Measurements from ENCODE around the gene CFAP68. TPM values are rescaled to one million over a fixed set of nuclear protein-coding genes. Genes with fewer than 3 reads are reported as not detected.

The CFAP68 gene
- total RNA-seq, 4 donors from 2014 or later, result 8.2 to 20.9 (median 9.8) TPM

DNA sequence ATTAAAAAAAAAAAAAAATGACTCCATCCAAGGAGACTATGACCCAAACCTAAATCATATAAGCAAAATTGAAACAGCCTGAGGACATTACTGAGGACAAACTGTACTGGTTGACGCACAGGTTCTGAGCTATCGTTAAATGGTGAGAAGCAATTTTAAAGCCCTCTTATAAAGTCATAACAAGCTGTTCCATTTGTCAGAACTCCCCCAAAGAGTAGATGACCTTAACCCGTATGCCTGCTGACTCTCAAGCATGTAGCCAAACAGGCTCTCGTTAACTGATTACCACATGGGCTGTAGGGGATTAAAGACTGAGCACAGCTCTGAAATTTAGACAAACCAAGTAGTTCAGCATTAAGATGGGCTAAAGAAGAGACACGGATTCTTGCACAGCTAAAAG, 30.0 kb downstream of the CFAP68 start:
- no peaks in the 10 kb centered on the region for H3K9me3 ChIP-seq
- DNase-seq, result no peak
- H3K27ac ChIP-seq, result peak overlapping the region; percentile 91 to 97 (median 97)
- peaks cover 0 to 24% of the 10 kb centered on the region in 2 donors for H3K36me3 ChIP-seq
- in situ Hi-C loops (cut with MboI; ENCODE audit: low sequenced_read_pairs in 4 of 4) (no loop called here), intact Hi-C loops (cut with DNase I; ENCODE audit: low total_unique reads) (no loop called here)
- ATAC-seq, result no peak
- H3K4me1 ChIP-seq, result peaks cover 18 to 41% of the 10 kb centered on the region in 2 donors
- H3K4me3 ChIP-seq, result peak overlapping the region; percentile 70 to 79 (median 74)
- no peaks in the 10 kb centered on the region for H3K27me3 ChIP-seq
- TF ChIP-seq, protein P1, sequence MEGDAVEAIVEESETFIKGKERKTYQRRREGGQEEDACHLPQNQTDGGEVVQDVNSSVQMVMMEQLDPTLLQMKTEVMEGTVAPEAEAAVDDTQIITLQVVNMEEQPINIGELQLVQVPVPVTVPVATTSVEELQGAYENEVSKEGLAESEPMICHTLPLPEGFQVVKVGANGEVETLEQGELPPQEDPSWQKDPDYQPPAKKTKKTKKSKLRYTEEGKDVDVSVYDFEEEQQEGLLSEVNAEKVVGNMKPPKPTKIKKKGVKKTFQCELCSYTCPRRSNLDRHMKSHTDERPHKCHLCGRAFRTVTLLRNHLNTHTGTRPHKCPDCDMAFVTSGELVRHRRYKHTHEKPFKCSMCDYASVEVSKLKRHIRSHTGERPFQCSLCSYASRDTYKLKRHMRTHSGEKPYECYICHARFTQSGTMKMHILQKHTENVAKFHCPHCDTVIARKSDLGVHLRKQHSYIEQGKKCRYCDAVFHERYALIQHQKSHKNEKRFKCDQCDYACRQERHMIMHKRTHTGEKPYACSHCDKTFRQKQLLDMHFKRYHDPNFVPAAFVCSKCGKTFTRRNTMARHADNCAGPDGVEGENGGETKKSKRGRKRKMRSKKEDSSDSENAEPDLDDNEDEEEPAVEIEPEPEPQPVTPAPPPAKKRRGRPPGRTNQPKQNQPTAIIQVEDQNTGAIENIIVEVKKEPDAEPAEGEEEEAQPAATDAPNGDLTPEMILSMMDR (IDR thresholded peaks at IDR 0.05 in 4 of 5, conservative IDR thresholded peaks at IDR 0.05 in 1 of 5), result no peak
- TF ChIP-seq POLR2A (IDR thresholded peaks at IDR 0.05), result peak in 1 of 2 donors; percentile 6

- Histone ChIP-seq H3K4me1 (peaks cover 22 to 45% of the 10 kb centered on the region in 2 donors), H3K4me3 (peak overlapping the region; percentile 70 to 79 (median 74)), H3K36me3 (peaks cover 0 to 24% of the 10 kb centered on the region in 2 donors), H3K27ac (peak overlapping the region; percentile 91 to 97 (median 97)), H3K9me3 (no peaks in the 10 kb centered on the region), H3K27me3 (no peaks in the 10 kb centered on the region)
- ATAC-seq (peak; percentile 10 to 12), DNase-seq (no peak)
- in situ Hi-C loops (cut with MboI; ENCODE audit: low sequenced_read_pairs in 4 of 4), result loop anchor here in 1 of 4 donors (5.0 kb wide), 1 partner anchor 34 kb away; the partner anchor contains the start of genes CFAP68 and FDXACB1
- TF ChIP-seq, protein P1 (IDR thresholded peaks at IDR 0.05 in 4 of 5, conservative IDR thresholded peaks at IDR 0.05 in 1 of 5), result no peak
- peak in 1 of 2 donors; percentile 27 for TF ChIP-seq POLR2A (IDR thresholded peaks at IDR 0.05)
- intact Hi-C loops (cut with DNase I; ENCODE audit: low total_unique reads), result loop anchor here (2.0 to 5.0 kb wide), 2 partner anchors 32 to 179 kb away; partner anchors contain the start of genes CFAP68 and FDXACB1
Observed at GRCh38 chr11:111910676-111911562, 31.6 kb downstream of the CFAP68 start.

GRCh38 chr11:111911563-111912401, 32.4 kb downstream of the CFAP68 start, which contains the start of gene CRYAB:
Gene CRYAB (minus strand): TSS chr11:111911770. CDS start chr11:111911724, 46 bp downstream.
- no peaks in the 10 kb centered on the region for H3K27me3 ChIP-seq
- TF ChIP-seq, protein P1 (IDR thresholded peaks at IDR 0.05 in 4 of 5, conservative IDR thresholded peaks at IDR 0.05 in 1 of 5), result no peak
- peak; percentile 98 to 99 for TF ChIP-seq POLR2A (IDR thresholded peaks at IDR 0.05)
- ATAC-seq (peak; percentile 87), DNase-seq (peak; percentile 97 to 99)
- H3K4me3 ChIP-seq, result peak within 1 kb of the TSS; percentile 70 to 79 (median 74)
- H3K27ac ChIP-seq, result peak within 1 kb of the TSS; percentile 91 to 97 (median 97)
- intact Hi-C loops (cut with DNase I; ENCODE audit: low total_unique reads), result loop anchor here (2.0 to 5.0 kb wide), 2 partner anchors 33 to 179 kb away; partner anchors contain the start of genes CFAP68 and FDXACB1
- peaks cover 0 to 24% of the 10 kb centered on the region in 2 donors for H3K36me3 ChIP-seq
- H3K4me1 ChIP-seq, result peaks cover 22 to 45% of the 10 kb centered on the region in 2 donors
- H3K9me3 ChIP-seq, result no peaks in the 10 kb centered on the region
- in situ Hi-C loops (cut with MboI; ENCODE audit: low sequenced_read_pairs in 4 of 4), result loop anchor here in 1 of 4 donors (5.0 kb wide), 1 partner anchor 34 kb away; the partner anchor contains the start of genes CFAP68 and FDXACB1

- in situ Hi-C loops (cut with MboI; ENCODE audit: low sequenced_read_pairs in 4 of 4), result loop anchor here in 1 of 4 donors (5.0 kb wide), 1 partner anchor 35 kb away; the partner anchor contains the start of genes CFAP68 and FDXACB1
- Histone ChIP-seq H3K27me3 (no peaks in the 10 kb centered on the region), H3K9me3 (no peaks in the 10 kb centered on the region), H3K4me3 (peak within 1 kb of the TSS; percentile 70 to 79 (median 74)), H3K27ac (peak within 1 kb of the TSS; percentile 91 to 97 (median 97)), H3K4me1 (peaks cover 29 to 43% of the 10 kb centered on the region in 2 donors), H3K36me3 (peaks cover 0 to 24% of the 10 kb centered on the region in 2 donors)
- no peak for TF ChIP-seq POLR2A (IDR thresholded peaks at IDR 0.05)
- TF ChIP-seq, protein P1 (IDR thresholded peaks at IDR 0.05 in 4 of 5, conservative IDR thresholded peaks at IDR 0.05 in 1 of 5), result no peak
- intact Hi-C loops (cut with DNase I; ENCODE audit: low total_unique reads), result loop anchor here (5.0 kb wide), 1 partner anchor 180 kb away; no protein-coding TSS in a partner anchor
- DNase-seq, result peak in 1 of 2 donors; percentile 55
- peak in 1 of 2 donors; percentile 8 for ATAC-seq
Observed at GRCh38 chr11:111912535-111912934, 33.2 kb downstream of the CFAP68 start, which contains the start of gene HSPB2. Gene HSPB2 (plus strand): TSS chr11:111912734. CDS start chr11:111912830, 96 bp downstream.
